AG08395 (cell line): ENCODE results near the gene RPH3AL.

Experiments used
- DNase-seq: peaks from one replicate; pipeline ENCODE4 v3.0.0; 2012; ENCODE audit warnings: mixed read lengths, low spot score

RPH3AL gene, protein sequence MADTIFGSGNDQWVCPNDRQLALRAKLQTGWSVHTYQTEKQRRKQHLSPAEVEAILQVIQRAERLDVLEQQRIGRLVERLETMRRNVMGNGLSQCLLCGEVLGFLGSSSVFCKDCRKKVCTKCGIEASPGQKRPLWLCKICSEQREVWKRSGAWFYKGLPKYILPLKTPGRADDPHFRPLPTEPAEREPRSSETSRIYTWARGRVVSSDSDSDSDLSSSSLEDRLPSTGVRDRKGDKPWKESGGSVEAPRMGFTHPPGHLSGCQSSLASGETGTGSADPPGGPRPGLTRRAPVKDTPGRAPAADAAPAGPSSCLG

GRCh38 chr17:352421-353212 lies at the start of gene RPH3AL:
Gene RPH3AL, minus strand, starts transcription at chr17:352807. Its CDS starts 25,264 bp downstream, at chr17:327543.
- DNase-seq, result peak; percentile 68

DNA sequence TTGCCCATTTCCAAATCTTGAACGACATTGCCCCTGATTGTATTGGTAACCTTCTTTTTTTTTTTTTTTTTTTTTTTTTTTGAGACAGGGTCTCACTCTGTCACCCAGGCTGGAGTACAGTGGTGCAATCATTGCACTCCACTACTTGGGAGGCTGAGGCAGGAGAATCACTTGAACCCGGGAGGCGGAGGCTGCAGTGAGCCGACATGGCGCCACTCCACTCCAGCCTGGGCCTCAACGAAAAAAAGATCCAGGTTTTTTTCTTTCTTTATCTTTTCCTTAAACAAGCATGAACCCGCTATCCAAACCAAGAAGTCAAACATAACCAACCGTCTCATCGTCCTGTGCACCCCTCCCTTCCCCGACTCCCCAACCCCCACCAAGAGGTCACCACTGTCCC lies 47.6 kb upstream of the RPH3AL start:
- DNase-seq, result no peak

DNA sequence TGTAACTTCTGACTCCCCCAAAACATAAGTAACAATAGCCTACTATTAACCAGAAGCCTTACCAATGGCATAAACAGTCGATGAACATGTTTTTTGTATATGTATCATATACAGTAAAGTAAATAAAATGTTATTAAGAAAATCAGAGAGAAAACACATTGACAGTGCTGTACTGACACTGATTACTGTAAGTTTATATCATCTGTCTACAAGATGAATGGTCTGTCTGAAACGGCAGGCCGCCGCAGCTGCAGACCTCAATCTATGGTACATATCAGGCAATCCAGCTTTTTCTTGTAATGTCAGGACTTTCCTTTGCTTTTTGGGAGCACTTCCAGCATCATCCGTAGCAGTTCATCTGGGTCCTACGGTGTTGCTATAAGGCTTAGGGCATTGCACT lies 44.2 kb upstream of the RPH3AL start:
- no peak for DNase-seq

GRCh38 chr17:395974-396373 lies 43.4 kb upstream of the RPH3AL start:
- no peak for DNase-seq

GRCh38 chr17:395179-395578 lies 42.6 kb upstream of the RPH3AL start:
- no peak for DNase-seq

- no peak for DNase-seq
Observed at GRCh38 chr17:394718-395095, 42.1 kb upstream of the RPH3AL start.

DNA sequence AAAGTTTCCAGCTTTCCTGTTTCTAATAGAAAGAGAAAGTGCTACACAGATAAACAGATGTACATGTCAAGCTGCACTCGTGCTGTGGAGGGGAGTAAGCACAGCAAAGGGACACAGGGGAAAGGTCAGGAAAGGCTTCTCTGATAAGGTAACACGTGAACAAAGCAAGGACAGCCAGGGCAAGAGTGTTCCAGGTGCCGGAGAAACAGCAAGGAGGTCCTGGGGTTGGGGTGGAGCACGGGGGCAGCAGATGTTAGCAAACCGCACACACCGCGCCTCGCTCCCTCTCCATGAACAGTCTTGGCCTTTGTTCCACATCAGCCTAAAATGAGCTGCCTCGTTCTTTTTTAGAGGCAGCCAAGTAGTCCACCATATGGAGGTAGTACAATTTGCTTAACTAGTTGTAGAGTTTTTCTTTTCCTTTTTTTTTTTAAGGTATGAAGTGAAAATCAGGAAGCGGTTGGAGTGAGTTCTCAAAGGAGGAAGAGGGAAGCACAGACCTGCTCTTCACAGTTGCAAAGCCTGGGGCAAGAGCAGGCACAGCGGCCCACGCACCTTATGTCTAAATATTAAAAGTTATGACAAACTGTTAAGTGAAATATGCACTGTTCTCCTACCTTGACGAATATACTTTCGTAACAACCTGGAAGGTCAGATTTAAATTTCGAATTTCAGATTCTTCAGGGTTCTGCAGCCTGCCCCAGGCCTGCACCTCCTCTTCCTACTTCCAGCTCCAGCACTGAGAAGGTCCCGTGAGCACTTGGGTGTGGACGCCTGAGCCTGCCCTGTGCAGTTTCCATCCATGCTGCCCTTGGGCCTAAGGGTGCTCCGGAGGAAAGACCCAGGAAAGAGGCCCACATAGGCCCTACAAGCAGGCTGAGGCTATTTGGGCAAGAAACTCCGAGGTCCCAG lies 41.5 kb upstream of the RPH3AL start:
- DNase-seq, result no peak

GRCh38 chr17:391850-392249 lies 39.2 kb upstream of the RPH3AL start:
- DNase-seq, result no peak

DNA sequence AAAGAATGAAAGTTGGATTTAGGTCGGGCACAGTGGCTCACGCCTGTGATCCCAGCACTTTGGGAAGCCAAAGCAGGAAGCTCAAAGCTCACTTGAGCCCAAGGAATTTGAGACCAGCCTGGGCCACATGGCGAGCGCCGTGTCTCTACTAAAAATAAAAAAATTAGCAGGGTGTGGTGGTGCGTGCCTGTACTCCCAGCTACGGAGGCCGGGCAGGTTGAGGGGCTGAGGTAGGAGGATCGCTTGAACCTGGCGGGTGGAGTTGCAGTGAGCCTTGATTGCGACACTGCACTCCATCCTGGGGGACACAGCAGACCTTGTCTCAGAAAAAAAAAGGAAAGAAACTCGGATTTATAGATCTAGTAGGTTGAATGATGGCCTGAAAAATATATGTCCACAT lies 37.4 kb upstream of the RPH3AL start:
- no peak for DNase-seq

GRCh38 chr17:388087-388486 lies 35.5 kb upstream of the RPH3AL start:
- no peak for DNase-seq

DNA sequence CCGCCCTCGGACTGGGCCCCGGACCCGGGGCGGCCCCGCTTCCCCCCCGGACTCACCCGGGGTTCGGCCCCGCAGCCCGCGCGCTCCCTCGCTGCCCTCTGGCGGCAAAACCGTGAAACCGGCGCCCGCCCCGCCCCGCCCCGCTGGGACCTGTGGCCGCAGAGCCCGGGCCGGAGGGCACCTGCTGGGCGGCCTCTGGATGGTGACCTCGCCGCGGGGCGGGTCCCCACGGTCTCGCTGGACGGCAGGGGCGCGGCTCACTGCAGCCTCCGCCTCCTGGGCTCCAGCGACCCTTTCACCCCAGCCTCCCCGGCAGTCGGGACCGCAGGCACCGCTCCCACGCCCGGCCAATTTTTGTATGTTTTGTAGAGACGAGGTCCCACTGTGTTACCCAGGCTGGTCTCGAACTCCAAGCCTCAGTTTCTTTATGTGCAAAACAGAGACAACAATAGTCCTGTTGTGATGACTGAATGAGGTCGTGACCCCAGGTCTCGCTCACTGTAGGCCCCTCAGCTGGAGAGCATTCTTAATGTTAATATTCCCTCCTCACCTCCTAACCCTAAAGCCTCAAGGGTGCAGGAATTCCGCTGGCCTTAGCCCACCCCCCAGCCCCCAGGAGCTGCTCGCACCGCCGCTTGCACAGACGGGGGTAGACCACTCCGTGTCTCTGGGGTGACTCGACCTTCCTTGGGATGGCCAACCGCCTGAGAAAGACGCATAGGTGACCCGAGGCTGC lies 33.7 kb upstream of the RPH3AL start:
- DNase-seq, result peak; percentile 90

GRCh38 chr17:385836-386140 lies 33.2 kb upstream of the RPH3AL start:
- no peak for DNase-seq

GRCh38 chr17:385178-385835 lies 32.7 kb upstream of the RPH3AL start:
- peak; percentile 39 for DNase-seq

GRCh38 chr17:384622-385177 lies 32.1 kb upstream of the RPH3AL start:
- DNase-seq, result no peak

GRCh38 chr17:383771-384621 lies 31.4 kb upstream of the RPH3AL start:
- no peak for DNase-seq

GRCh38 chr17:382644-383533 lies 30.3 kb upstream of the RPH3AL start:
- peak; percentile 67 for DNase-seq

GRCh38 chr17:381941-382643 lies 29.5 kb upstream of the RPH3AL start:
- no peak for DNase-seq

DNA sequence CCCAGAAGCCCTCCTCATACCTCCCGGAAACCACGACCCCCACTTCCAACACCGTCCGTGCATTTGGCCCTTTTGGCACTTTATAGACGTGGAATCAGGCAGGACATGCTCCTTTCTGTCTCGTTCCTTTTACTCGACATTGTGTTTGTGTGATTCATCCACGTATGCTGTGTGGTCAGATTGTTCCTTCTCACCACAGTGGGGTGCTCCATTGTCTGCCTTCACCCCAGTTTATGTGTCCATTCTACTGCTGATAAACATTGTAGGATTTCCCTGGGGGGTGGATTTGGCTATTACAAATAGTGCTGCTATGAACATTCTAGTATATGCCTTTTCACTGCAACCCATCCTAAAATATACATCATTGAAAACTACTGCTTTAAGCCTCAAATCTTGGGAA lies 28.9 kb upstream of the RPH3AL start:
- DNase-seq, result no peak
